GM18517 (cell line): ENCODE measurements around the gene TFF3.

Experiments
- ATAC-seq: cut with Tn5 transposase; IDR thresholded peaks from one replicate; pipeline ENCODE4 v1.9.1; 2021; ENCODE audit warnings: mild to moderate bottlenecking, moderate library complexity; ENCODE audit not compliant: unreplicated experiment

The TFF3 gene

GRCh38 chr21:42315296-42315891 lies at the start of gene TFF3:
Gene TFF3 (minus strand): TSS chr21:42315409. CDS start chr21:42315374, 35 bp downstream.
- ATAC-seq = no peak

DNA sequence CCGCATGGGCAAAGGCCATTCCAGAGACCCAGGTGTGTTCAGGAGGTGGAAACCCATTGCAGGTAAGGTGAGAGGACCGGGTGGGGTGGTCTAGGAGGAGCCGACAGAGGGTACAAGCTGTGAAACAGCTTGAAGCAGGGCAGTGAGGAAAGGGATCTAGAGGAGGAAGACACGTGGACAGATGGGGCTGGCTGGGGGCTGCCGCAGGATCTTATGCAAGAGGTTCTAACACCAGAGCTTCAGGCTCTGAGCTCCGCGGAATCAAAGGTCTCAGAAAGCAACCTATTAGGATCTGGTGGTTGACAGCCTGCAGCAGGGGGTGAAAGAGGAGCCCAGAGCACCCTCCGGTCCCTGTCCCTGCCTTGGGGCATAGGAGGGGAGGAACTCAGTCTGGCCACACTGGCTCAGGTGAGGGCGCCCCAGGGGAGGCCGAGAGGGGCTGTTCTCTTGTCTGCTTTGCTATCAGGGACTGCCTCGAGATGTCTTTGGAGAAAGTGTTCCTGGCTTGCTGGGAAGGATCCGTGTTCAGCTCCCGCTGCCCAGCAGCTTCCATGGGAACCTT lies 49.2 kb upstream of the TFF3 start:
- no peak for ATAC-seq

DNA sequence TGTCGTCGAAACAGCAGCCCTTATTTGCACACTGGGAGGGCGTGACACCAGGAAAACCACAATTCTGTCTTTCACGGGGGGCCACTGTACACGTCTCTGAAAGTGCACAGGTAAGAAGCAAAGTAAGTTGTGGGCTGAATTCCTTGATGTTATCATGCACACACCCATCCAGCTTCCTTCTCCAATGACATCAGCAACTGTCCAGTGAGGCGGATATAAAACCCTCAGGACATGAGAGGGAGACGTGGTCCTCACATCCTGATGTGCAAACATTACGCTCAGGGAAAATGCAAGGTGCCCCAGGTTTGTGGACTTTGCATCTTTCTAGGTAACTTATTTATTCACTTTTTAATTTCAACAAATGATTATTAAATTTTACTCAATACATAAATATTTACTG lies 48.1 kb upstream of the TFF3 start:
- ATAC-seq = no peak

- ATAC-seq = no peak
These were observed 47.5 kb upstream of the TFF3 start for GRCh38 chr21:42362700-42363099.

- no peak for ATAC-seq
These were observed 47.0 kb upstream of the TFF3 start for GRCh38 chr21:42362198-42362597.

- ATAC-seq = no peak
These were observed 46.1 kb upstream of the TFF3 start for GRCh38 chr21:42361286-42361685.

DNA sequence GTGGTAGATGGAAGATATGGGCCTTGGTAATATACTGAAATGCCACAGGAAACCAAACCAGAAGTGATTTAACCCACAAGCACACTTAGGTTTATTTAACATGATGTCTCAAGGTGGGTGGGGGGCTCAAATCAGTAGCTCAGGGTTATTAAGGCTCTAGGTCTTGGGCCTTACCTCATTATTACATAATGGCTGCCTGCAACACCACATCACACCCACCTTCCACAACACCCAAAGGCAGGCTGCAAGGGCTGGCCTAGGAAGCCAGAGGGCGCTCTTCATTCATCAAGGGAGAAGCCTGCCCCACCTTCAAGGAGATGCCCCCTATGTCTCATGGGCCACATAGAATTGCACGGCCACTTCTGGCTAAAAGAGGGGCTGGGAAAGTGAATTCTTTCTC lies 45.1 kb upstream of the TFF3 start:
- no peak for ATAC-seq

DNA sequence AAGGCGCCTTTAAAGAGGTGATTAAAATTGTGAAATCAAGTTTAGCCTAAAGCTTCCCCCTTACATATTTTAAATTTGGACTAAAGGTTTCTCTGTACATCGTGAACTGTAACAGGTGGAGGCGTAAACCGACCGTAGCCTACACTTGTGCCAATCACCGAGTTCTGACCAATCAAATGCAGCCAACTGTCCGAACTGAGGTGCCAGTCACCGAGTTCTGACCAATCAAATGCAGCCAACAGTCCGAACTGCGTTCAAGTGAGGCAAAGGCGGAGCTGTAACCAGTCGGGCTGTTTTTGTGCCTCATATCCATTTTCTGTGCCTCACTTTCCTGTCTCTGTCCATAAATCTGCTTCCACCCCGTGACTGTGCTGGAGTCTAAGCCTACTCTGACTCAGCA lies 43.7 kb upstream of the TFF3 start:
- ATAC-seq = no peak

DNA sequence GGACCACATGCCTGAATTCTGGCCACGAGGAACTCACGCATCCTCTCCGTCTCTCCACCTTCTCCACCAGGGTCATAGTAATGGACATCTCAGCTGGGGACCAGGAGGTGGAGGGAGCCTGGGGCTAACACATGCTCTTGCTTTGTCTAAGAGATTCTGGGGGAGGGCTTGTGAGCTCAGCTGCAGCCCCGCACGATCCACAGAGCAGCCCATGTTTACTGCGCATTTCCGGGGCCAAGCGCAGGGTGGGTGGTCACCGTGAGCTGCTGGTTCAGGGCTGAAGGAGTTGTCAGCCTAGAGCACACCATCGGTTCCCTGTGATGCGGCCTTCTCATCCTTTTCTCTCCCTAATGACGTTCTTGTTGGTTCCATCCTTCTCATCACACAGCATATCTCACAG lies 43.1 kb upstream of the TFF3 start:
- no peak for ATAC-seq

DNA sequence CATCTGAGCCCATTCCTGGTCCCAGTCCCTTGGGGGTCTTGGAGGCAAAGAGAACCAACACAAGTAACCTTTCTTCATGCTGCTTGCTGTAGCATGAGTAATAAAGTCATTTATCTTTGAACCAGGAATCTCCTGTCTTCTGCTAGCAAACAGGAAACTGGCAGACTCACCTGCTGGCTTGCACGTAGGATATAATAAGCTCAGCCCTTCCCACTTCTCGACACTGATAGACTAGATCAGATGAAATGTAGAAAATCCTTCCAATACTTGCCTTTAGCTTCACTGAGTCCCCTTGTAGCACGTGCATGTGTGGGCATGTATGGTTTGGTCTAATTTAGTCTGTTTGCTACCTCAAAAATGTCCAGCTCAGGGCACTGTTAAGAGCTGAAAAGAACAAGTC lies 42.1 kb upstream of the TFF3 start:
- ATAC-seq = no peak

- ATAC-seq = no peak
These were observed 41.4 kb upstream of the TFF3 start for GRCh38 chr21:42356650-42357049.

DNA sequence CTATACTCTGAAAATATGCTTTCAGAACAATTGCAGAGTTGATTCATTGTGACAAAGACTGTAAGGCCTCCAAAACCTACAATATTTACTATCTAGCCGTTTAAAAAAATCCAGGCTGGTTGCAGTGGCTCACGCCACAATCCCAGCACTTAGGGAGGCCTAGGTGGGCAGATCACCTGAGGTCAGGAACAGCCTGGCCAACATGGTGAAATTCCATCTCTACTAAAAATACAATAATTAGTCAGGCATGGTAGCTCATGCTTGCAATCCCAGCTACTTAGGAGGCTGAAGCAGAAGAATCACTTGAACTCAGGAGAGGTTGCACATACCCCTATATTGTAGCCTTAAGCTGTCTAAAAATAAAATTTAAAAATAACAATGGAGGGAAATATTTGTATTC lies 40.8 kb upstream of the TFF3 start:
- no peak for ATAC-seq

DNA sequence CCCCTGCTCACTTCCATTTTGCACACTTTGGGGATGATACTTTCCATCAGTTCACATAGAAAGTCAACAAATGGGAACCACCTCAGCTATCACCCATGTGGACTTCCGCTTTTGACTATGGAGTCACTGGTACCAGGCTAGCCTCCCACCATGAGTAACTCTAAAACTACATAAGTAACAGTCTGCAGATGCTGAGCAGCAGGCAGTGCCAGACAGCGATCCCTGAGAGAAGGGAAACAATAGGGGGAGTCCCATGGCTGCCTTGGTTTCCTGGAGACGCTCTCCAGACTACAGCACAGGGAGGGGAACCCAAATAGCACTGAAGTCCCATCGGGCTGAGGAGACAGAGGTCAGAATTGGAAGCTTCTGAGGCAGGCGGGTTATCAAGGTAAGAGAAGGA lies 38.4 kb upstream of the TFF3 start:
- ATAC-seq = no peak

DNA sequence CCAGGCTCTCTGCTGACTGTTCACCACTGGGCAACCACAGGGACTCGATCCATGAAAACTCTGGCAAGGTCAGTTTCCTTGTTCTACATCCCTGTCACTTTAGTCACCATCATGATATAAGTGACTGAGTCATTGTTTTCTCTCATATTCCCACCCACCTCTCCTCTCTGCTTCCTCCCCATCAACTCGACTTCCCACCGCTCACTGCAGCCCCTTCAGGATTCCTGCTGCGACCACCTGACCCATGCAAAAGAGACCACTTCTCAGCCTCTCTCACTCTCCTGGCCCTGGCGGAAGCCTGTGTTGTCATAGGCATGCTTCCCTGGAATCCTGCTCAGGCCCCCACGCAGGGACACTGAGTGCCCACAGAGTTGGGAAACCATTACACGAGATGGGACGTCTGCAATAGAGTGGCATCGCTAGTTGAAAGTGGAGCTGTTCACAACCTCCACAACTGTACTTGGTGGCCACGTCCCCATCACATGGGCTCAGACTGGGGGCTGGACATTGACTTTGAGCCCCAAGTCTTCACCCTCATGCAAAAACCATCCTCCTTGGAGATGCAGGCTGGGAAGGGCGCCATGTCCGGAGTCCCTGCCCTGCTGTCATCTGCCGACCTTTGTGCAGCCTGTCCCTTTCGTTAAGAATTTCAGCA lies 37.4 kb upstream of the TFF3 start:
- ATAC-seq = no peak

GRCh38 chr21:42351626-42352440 lies 36.6 kb upstream of the TFF3 start:
- no peak for ATAC-seq

- no peak for ATAC-seq
These were observed 35.8 kb upstream of the TFF3 start, which contains the start of gene TFF2 for GRCh38 chr21:42350927-42351426. Gene TFF2 (minus strand): TSS chr21:42350994. CDS start chr21:42350957, 37 bp downstream.

DNA sequence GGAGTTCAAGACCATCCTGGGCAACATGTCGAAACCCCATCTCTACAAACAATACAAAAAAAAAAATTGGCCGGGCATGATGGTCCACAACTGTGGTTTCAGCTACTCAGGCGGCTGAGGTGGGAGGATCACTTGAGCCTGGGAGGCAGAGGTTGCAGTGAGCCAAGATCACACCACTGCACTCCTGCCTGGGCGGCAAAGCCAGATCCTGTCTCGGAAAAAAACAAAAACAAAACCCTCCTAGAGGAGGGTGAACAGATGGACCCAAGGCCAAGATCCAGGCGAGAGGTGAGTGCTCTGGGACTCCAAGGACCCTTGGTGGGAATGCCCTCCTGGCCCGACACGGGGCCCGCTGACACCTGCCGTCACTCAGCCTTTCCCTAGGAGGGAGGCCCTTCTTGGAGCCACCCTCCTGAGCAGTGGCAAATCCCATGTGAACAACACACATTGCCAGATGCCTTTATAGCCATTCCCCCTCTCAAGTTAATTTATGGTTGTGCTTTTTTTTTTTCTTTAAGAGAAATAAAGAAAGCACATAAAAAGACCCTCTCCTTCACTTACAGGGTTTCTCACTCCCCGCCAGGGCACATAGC lies 35.2 kb upstream of the TFF3 start:
- ATAC-seq = no peak

DNA sequence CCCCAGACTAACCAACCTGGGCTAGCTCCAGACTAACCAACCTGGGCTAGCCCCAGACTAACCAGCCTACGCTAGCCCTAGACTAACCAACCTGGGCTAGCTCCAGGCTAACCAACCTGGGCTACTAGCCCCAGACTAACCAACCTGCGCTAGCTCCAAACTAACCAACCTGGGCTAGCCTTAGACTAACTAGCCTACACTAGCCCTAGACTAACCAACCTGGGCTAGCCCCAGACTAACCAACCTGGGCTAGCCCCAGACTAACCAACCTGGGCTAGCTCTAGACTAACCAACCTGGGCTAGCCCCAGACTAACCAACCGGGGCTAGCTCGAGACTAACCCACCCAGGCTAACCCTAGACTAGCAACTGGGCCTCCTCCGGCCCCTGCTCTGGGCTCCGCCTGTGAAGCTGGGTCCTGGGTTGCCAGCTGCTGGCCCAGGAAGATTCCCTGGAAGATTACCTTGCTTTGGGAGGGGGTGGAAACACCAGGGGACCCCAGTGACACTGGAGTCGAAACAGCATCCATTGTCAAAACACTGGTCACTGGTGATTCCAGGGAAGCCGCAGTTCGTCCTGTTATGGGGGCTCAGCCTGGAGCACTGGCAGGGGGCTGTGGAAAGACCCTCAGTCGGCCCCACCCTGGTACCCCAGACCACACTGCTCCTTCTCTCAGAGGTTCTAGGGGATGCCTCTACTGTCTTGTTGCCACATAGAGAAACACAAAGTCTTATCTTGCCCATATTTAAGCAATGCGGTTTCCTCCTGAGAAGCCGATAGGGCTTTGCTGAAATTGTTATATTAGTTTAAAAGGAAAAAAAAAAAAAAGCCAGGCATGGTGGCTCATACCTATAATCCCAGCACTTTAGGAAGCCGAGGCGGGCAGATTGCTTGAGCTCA lies 34.5 kb upstream of the TFF3 start:
- no peak for ATAC-seq

- ATAC-seq = no peak
These were observed 33.6 kb upstream of the TFF3 start for GRCh38 chr21:42348762-42349161.
